PC-3 (cell line): ENCODE measurements around the gene C17orf114.
A peak's percentile ranks its signal among the peaks of the same experiment; 100 is the strongest.

ENCODE experiments used
- ATAC-seq: fragments of 200-7000 bp; cut with Tn5 transposase; 2 replicates; pipeline ENCODE4 v1.9.1; 2020; ENCODE audit warnings: mild to moderate bottlenecking, moderate library complexity
- BruUV-seq: library from RNA; stranded (reverse); fragments of 400-500 nt; replicated peaks from 2 replicates; lab custom pipeline; 2021; lab: Mats Ljungman, UMichigan
- CTCF ChIA-PET: fragments of 300-600 bp; sonication (Branson Sonifier 250); formaldehyde crosslinking; loops from one replicate; lab custom pipeline; 2022; ENCODE audit warnings: antibody characterized with exemption; lab: Charles Lee
- POLR2A ChIA-PET: fragments of 300-600 bp; sonication (Branson Sonifier 250); formaldehyde crosslinking; loops from one replicate; lab custom pipeline; 2022; ENCODE audit warnings: antibody characterized with exemption; ENCODE audit not compliant: unreplicated experiment; lab: Charles Lee
- DNase-seq: peaks from one replicate; pipeline ENCODE4 v3.0.0-alpha.2; 2015
- H2AFZ ChIP-seq: fragments of 300-600 bp; sonication (generic); 2 replicates; pipeline ENCODE4 v1.6.0; 2016; ENCODE audit warnings: antibody characterized with exemption, low read length
- H3F3A ChIP-seq: fragments of 300-600 bp; sonication (generic); one replicate; pipeline ENCODE4 v1.6.0; 2017; ENCODE audit warnings: antibody characterized with exemption, low read length, control low read depth, mild to moderate bottlenecking; ENCODE audit not compliant: unreplicated experiment
- H3K27ac ChIP-seq: fragments of 300-600 bp; sonication (generic); 2 replicates; pipeline ENCODE4 v1.5.1; 2016; ENCODE audit warnings: mild to moderate bottlenecking, low read length
- H3K27me3 ChIP-seq: fragments of 300-600 bp; sonication (generic); 2 replicates; pipeline ENCODE4 v1.6.1; 2016; ENCODE audit warnings: low read length, mixed read lengths
- H3K36me3 ChIP-seq: fragments of 300-600 bp; sonication (generic); 2 replicates; pipeline ENCODE4 v1.6.1; 2016; ENCODE audit warnings: low read depth, mixed run types, low read length, mixed read lengths
- H3K4me1 ChIP-seq: fragments of 300-600 bp; sonication (generic); 2 replicates; pipeline ENCODE4 v1.5.1; 2016; ENCODE audit warnings: low read length; ENCODE audit not compliant: insufficient read depth
- H3K4me2 ChIP-seq: fragments of 300-600 bp; sonication (generic); 2 replicates; pipeline ENCODE4 v1.6.0; 2016; ENCODE audit warnings: low read length
- H3K4me3 ChIP-seq: fragments of 300-600 bp; sonication (generic); 2 replicates; pipeline ENCODE4 v1.5.1; 2016; ENCODE audit warnings: mild to moderate bottlenecking, low read length, mixed read lengths
- H3K79me2 ChIP-seq: fragments of 300-600 bp; sonication (generic); 2 replicates; pipeline ENCODE4 v1.6.1; 2017; ENCODE audit warnings: low read length, mixed read lengths
- H3K9ac ChIP-seq: fragments of 300-600 bp; sonication (generic); 2 replicates; pipeline ENCODE4 v1.6.0; 2016; ENCODE audit warnings: mild to moderate bottlenecking, low read length
- H3K9me2 ChIP-seq: fragments of 300-600 bp; sonication (generic); replicated peaks from 2 replicates; pipeline ENCODE4 v1.6.1; 2016; ENCODE audit warnings: mixed run types, low read length, mixed read lengths
- H3K9me3 ChIP-seq: fragments of 300-600 bp; sonication (generic); 2 replicates; pipeline ENCODE4 v1.6.1; 2016; ENCODE audit warnings: low read length, mixed read lengths
- H4K20me1 ChIP-seq: fragments of 300-600 bp; sonication (generic); 2 replicates; pipeline ENCODE4 v1.6.1; 2016; ENCODE audit warnings: low read length, mixed read lengths
- EZH2 ChIP-seq: fragments of 300-600 bp; sonication (generic); IDR thresholded peaks from one replicate; pipeline ENCODE4 v1.6.1; 2017; ENCODE audit warnings: antibody characterized with exemption, mild to moderate bottlenecking, low read length; ENCODE audit not compliant: unreplicated experiment
- EZH2phosphoT487 ChIP-seq: fragments of 300-600 bp; sonication (generic); IDR thresholded peaks from 2 replicates; pipeline ENCODE4 v1.6.1; 2018; ENCODE audit warnings: mild to moderate bottlenecking, antibody characterized with exemption, low read length, borderline replicate concordance
- intact Hi-C: fragments of 100-400 bp; cut with micrococcal nuclease; formaldehyde crosslinking; loops from 2 replicates; pipeline ENCODE4 v1.9.0; 2023
- TF ChIP-seq, protein P1 (sequence below): fragments of 300-600 bp; sonication (generic); conservative IDR thresholded peaks from 2 replicates; pipeline ENCODE4 v1.5.1; 2017; ENCODE audit warnings: antibody characterized with exemption, low read depth, mild to moderate bottlenecking, low read length

The C17orf114 gene

GRCh38 chr17:4795168-4795567, 7.0 kb downstream of the C17orf114 start:
- H3K4me3 ChIP-seq: peak overlapping the region; percentile 96; the same call in 1 of the 2 replicates
- H3K27me3 ChIP-seq: no peaks in the 10 kb centered on the region
- H3K9ac ChIP-seq: no peak overlapping the region
- H4K20me1 ChIP-seq: no peaks in the 10 kb centered on the region
- H3K79me2 ChIP-seq: peaks cover 20% of the 10 kb centered on the region
- DNase-seq (no peak), ATAC-seq (no peak)
- H3K27ac ChIP-seq: no peak overlapping the region
- intact Hi-C loops: no loop called here
- H3K4me2 ChIP-seq: peak overlapping the region; percentile 25; the same call in 1 of the 2 replicates
- TF ChIP-seq EZH2: no peak
- TF ChIP-seq, protein P1, sequence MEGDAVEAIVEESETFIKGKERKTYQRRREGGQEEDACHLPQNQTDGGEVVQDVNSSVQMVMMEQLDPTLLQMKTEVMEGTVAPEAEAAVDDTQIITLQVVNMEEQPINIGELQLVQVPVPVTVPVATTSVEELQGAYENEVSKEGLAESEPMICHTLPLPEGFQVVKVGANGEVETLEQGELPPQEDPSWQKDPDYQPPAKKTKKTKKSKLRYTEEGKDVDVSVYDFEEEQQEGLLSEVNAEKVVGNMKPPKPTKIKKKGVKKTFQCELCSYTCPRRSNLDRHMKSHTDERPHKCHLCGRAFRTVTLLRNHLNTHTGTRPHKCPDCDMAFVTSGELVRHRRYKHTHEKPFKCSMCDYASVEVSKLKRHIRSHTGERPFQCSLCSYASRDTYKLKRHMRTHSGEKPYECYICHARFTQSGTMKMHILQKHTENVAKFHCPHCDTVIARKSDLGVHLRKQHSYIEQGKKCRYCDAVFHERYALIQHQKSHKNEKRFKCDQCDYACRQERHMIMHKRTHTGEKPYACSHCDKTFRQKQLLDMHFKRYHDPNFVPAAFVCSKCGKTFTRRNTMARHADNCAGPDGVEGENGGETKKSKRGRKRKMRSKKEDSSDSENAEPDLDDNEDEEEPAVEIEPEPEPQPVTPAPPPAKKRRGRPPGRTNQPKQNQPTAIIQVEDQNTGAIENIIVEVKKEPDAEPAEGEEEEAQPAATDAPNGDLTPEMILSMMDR: no peak
- no peak for TF ChIP-seq EZH2phosphoT487
- BruUV-seq: no TSS peak
- H3K9me2 ChIP-seq: no peaks in the 10 kb centered on the region
- H3K4me1 ChIP-seq: peaks cover 10% of the 10 kb centered on the region; the same call in 1 of the 2 replicates
- ChIA-PET POLR2A (no interaction called here), CTCF (no interaction called here)
- H3K9me3 ChIP-seq: no peaks in the 10 kb centered on the region
- peak overlapping the region; percentile 73 for H2AFZ ChIP-seq
- no peaks in the 10 kb centered on the region for H3F3A ChIP-seq
- H3K36me3 ChIP-seq: peaks cover 5% of the 10 kb centered on the region; the same call in 1 of the 2 replicates

GRCh38 chr17:4790705-4791088, 11.4 kb downstream of the C17orf114 start:
- POLR2A ChIA-PET: interaction anchor here (0.9 to 1.3 kb wide), 2 partner anchors 9 to 177 kb away, joined by 3 to 8 read pairs; partner anchors contain the start of gene SPAG7
- intact Hi-C loops: no loop called here

More at GRCh38 chr17:4790705-4791088, 11.4 kb downstream of the C17orf114 start:
- CTCF ChIA-PET: interaction anchor here (0.6 to 1.0 kb wide), 7 partner anchors 16 to 149 kb away, joined by 3 to 8 read pairs (median 4); partner anchors contain the start of genes ARRB2, MED11, PLD2 and RNF167
- H3K9me3 ChIP-seq: no peaks in the 10 kb centered on the region
- H3K4me2 ChIP-seq: peak overlapping the region; percentile 95
- no peaks in the 10 kb centered on the region for H3K9me2 ChIP-seq
- no peaks in the 10 kb centered on the region for H3F3A ChIP-seq
- DNase-seq (no peak), ATAC-seq (no peak)
- peak overlapping the region; percentile 74 for H3K9ac ChIP-seq
- no peaks in the 10 kb centered on the region for H4K20me1 ChIP-seq
- TF ChIP-seq EZH2 (no peak), EZH2phosphoT487 (no peak)
- TF ChIP-seq, protein P1: no peak
- H2AFZ ChIP-seq: peak overlapping the region; percentile 91
- no TSS peak for BruUV-seq
- no peaks in the 10 kb centered on the region for H3K27me3 ChIP-seq
- H3K36me3 ChIP-seq: no peaks in the 10 kb centered on the region
- H3K27ac ChIP-seq: peak overlapping the region; percentile 77
- H3K4me1 ChIP-seq: peaks cover 14% of the 10 kb centered on the region
- peak overlapping the region; percentile 89 for H3K4me3 ChIP-seq
- H3K79me2 ChIP-seq: peaks cover 8% of the 10 kb centered on the region
